WTC11 (cell line): ENCODE measurements around the gene USP15.

Source experiments
- CREM ChIP-seq: sonication (generic); formaldehyde crosslinking; IDR thresholded peaks from 2 replicates; pipeline ENCODE4 v1.8.1; 2022; ENCODE audit warnings: mild to moderate bottlenecking, missing genetic modification reagents, moderate library complexity
- CTCF ChIP-seq: fragments of 200-600 bp; IDR thresholded peaks from 2 replicates; pipeline ENCODE4 v1.8.0; 2022; ENCODE audit warnings: antibody characterized with exemption
- MLX ChIP-seq: sonication (generic); formaldehyde crosslinking; IDR thresholded peaks from 2 replicates; pipeline ENCODE4 v1.8.1; 2023; ENCODE audit warnings: mild to moderate bottlenecking, missing genetic modification reagents, moderate library complexity
- NR1H2 ChIP-seq: sonication (generic); formaldehyde crosslinking; IDR thresholded peaks from 2 replicates; pipeline ENCODE4 v1.9.0; 2021; ENCODE audit warnings: mild to moderate bottlenecking, moderate library complexity, missing genetic modification reagents
- PREB ChIP-seq: sonication (generic); formaldehyde crosslinking; IDR thresholded peaks from 2 replicates; pipeline ENCODE4 v1.8.1; 2022; ENCODE audit warnings: mild to moderate bottlenecking, missing genetic modification reagents, moderate library complexity, borderline replicate concordance
- TEAD1 ChIP-seq: sonication (generic); formaldehyde crosslinking; IDR thresholded peaks from 2 replicates; pipeline ENCODE4 v1.8.0; 2022; ENCODE audit warnings: mild to moderate bottlenecking, missing genetic modification reagents
- ZBTB43 ChIP-seq: sonication (generic); formaldehyde crosslinking; IDR thresholded peaks from 2 replicates; pipeline ENCODE4 v1.8.1; 2023; ENCODE audit warnings: mild to moderate bottlenecking, missing genetic modification reagents
- ZNF263 ChIP-seq: sonication (generic); formaldehyde crosslinking; IDR thresholded peaks from 2 replicates; pipeline ENCODE4 v1.8.1; 2022; ENCODE audit warnings: low read depth, mild to moderate bottlenecking, moderate library complexity, missing genetic modification reagents
- ZNF671 ChIP-seq: fragments of 250-450 bp; sonication (Bioruptor Pico); IDR thresholded peaks from 2 replicates; pipeline ENCODE4 v1.8.0; 2021; ENCODE audit warnings: mild to moderate bottlenecking

GRCh38 chr12:62247281-62248045 is 12.7 kb upstream of the USP15 start:
- TF ChIP-seq NR1H2 (CRISPR knock-in tag), result no peak
- TF ChIP-seq CTCF, result no peak
- TF ChIP-seq ZNF671, result no peak
- TF ChIP-seq MLX (CRISPR knock-in tag), result no peak
- no peak for TF ChIP-seq CREM (CRISPR knock-in tag)
- TF ChIP-seq TEAD1 (CRISPR knock-in tag), result no peak
- TF ChIP-seq ZNF263, result no peak
- no peak for TF ChIP-seq PREB (CRISPR knock-in tag)
- TF ChIP-seq ZBTB43 (CRISPR knock-in tag), result no peak
